Activated CD8-positive, alpha-beta T cell treated with anti-CD3 and anti-CD28 coated beads, Interleukin-2, amount 10 ng/mL, durations not matched to agents 7 days and 5 days (primary cell): ENCODE data around the gene ZNF197. TPM values are rescaled to one million over a fixed set of nuclear protein-coding genes. Genes with fewer than 3 reads are reported as not detected.
"Not testable (repeated sequence)": the region's sequence is repeated elsewhere in the genome, so short reads cannot be mapped to it uniquely, and the experiment has no call there.

Experiments
- ATAC-seq: fragments of 150-1000 bp; cut with Tn5 transposase; one replicate; pipeline ENCODE4 v1.10.0; 2021; ENCODE audit warnings: moderate library complexity
- CTCF ChIA-PET: fragments of 350-600 bp; sonication (Branson Sonifier 250); formaldehyde crosslinking; loops from one replicate; lab custom pipeline; 2021; ENCODE audit warnings: antibody characterized with exemption; lab: Charles Lee
- POLR2A ChIA-PET: fragments of 350-600 bp; sonication (Branson Sonifier 250); formaldehyde crosslinking; loops from one replicate; lab custom pipeline; 2021; ENCODE audit warnings: antibody characterized with exemption; lab: Charles Lee
- DNase-seq: peaks from one replicate; pipeline ENCODE4 v3.0.0-alpha.2; 2020
- H3K27ac Mint-ChIP-seq: one replicate; pipeline ENCODE4 v1.8.0; 2021; ENCODE audit warnings: mild to moderate bottlenecking, mixed read lengths
- H3K27me3 Mint-ChIP-seq: one replicate; pipeline ENCODE4 v1.8.0; 2021; ENCODE audit warnings: low read depth, mixed read lengths
- H3K36me3 Mint-ChIP-seq: one replicate; pipeline ENCODE4 v1.8.0; 2021; ENCODE audit warnings: low read depth, mixed read lengths
- H3K4me1 Mint-ChIP-seq: one replicate; pipeline ENCODE4 v1.8.0; 2021; ENCODE audit warnings: low read depth, mixed read lengths
- H3K4me3 Mint-ChIP-seq: one replicate; pipeline ENCODE4 v1.8.0; 2021; ENCODE audit warnings: mild to moderate bottlenecking, mixed read lengths
- H3K9me3 Mint-ChIP-seq: one replicate; pipeline ENCODE4 v1.8.0; 2022; ENCODE audit warnings: mixed read lengths; ENCODE audit not compliant: insufficient read depth
- total RNA-seq, 2 experiments: library from RNA; stranded (reverse); gene quantifications; one replicate each; pipeline ENCODE4 v1.2.3, GENCODE V29; 2021

ZNF197 gene
- total RNA-seq, 2 experiments from 2014 or later: 14.9 to 15.6 TPM

- H3K4me1 Mint-ChIP-seq: no peaks in the 10 kb centered on the region
- no peak overlapping the region for H3K4me3 Mint-ChIP-seq
- DNase-seq: no peak
- ChIA-PET POLR2A (interaction anchor here (1.1 kb wide), 1 partner anchor 11 kb away, joined by 3 read pairs; no protein-coding TSS in a partner anchor), CTCF (no interaction called here)
- H3K36me3 Mint-ChIP-seq: peaks cover 12% of the 10 kb centered on the region
- peaks cover 10% of the 10 kb centered on the region for H3K9me3 Mint-ChIP-seq
- ATAC-seq: no peak
- H3K27me3 Mint-ChIP-seq: no peaks in the 10 kb centered on the region
- H3K27ac Mint-ChIP-seq: no peak overlapping the region
Observed at GRCh38 chr3:44666346-44666745, 41.5 kb downstream of the ZNF197 start.

DNA sequence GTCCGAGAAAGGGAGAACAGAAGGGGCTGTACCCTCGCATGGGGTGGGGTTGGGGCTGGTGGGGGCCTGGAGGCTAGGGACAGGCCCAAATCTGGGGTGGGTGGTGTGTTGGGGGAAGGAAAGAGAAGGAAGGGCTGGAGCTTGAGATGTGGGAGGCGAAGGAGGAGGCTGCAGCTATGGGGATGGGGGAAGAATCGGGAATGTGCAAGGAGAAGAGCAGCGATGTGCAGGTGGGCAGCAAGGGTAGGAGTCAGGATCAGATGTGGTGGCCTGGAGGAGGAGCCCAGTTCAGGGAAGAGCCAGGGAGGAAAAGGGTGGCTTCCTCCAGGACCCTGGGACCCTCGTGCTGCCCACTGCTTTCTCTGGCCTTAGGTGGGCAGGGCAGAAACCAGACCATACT lies 44.9 kb downstream of the ZNF197 start:
- no peak for ATAC-seq
- H3K9me3 Mint-ChIP-seq: peaks cover 16% of the 10 kb centered on the region
- ChIA-PET CTCF (no interaction called here), POLR2A (no interaction called here)
- no peaks in the 10 kb centered on the region for H3K27me3 Mint-ChIP-seq
- no peaks in the 10 kb centered on the region for H3K4me1 Mint-ChIP-seq
- peaks cover 1% of the 10 kb centered on the region for H3K36me3 Mint-ChIP-seq
- DNase-seq: no peak
- no peak overlapping the region for H3K27ac Mint-ChIP-seq
- no peak overlapping the region for H3K4me3 Mint-ChIP-seq

- H3K4me3 Mint-ChIP-seq, POLR2A ChIA-PET, CTCF ChIA-PET, H3K36me3 Mint-ChIP-seq, H3K27ac Mint-ChIP-seq, H3K27me3 Mint-ChIP-seq, DNase-seq, ATAC-seq, H3K4me1 Mint-ChIP-seq, H3K9me3 Mint-ChIP-seq: not testable (repeated sequence)
Observed at GRCh38 chr3:44673466-44673865, 48.6 kb downstream of the ZNF197 start.

- no peak for DNase-seq
- ChIA-PET POLR2A (no interaction called here), CTCF (no interaction called here)
- Mint-ChIP-seq H3K4me1 (no peaks in the 10 kb centered on the region), H3K4me3 (no peak overlapping the region), H3K27ac (no peak overlapping the region), H3K36me3 (no peaks in the 10 kb centered on the region), H3K27me3 (no peaks in the 10 kb centered on the region), H3K9me3 (peaks cover 6% of the 10 kb centered on the region)
- no peak for ATAC-seq
Observed at GRCh38 chr3:44674211-44674610, 49.4 kb downstream of the ZNF197 start.

DNA sequence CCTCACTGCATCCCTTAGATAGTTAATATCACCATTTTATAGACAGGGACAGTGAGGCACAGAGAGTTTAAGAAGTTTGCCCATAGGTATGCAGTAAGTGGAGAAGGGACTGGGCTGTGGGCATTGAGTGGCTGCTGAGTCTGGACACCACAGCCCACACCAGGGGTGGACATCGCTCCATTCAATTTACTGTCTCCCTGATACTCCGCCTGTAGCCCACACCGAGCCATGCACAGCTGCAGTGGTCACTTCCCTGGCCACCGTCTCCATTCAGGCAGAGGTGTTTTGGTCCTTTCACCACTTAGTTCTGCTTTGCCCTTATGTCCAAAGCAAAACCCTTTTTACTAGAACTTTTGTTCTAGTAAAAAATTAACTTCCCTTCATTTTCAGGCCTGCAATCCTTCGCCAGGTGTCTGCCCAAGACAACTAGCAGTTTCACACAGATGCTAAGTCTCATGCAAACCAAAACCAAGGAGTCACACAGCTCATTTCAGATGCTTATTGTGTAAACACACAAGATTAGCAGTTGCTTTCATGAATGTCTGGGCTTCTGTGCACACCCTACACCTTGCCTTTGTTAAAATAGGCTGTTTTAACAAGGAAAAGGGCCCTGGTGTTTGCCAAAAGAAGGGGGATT lies 53.8 kb downstream of the ZNF197 start:
- DNase-seq: no peak
- Mint-ChIP-seq H3K36me3 (peaks cover 16% of the 10 kb centered on the region), H3K9me3 (peaks cover 21% of the 10 kb centered on the region), H3K4me1 (no peaks in the 10 kb centered on the region), H3K4me3 (no peak overlapping the region), H3K27ac (no peak overlapping the region), H3K27me3 (no peaks in the 10 kb centered on the region)
- ATAC-seq: no peak
- POLR2A ChIA-PET: no interaction called here
- CTCF ChIA-PET: interaction anchor here (0.7 kb wide), 1 partner anchor 61 kb away, joined by 3 read pairs; no protein-coding TSS in a partner anchor

- POLR2A ChIA-PET: interaction anchor here (1.1 kb wide), 1 partner anchor 55 kb away, joined by 3 read pairs; no protein-coding TSS in a partner anchor
- Mint-ChIP-seq H3K27ac (no peak overlapping the region), H3K27me3 (no peaks in the 10 kb centered on the region), H3K9me3 (peaks cover 20% of the 10 kb centered on the region), H3K36me3 (peaks cover 36% of the 10 kb centered on the region), H3K4me1 (peaks cover 11% of the 10 kb centered on the region), H3K4me3 (no peak overlapping the region)
- CTCF ChIA-PET: no interaction called here
- DNase-seq: no peak
- ATAC-seq: no peak
Observed at GRCh38 chr3:44680921-44681455, 56.2 kb downstream of the ZNF197 start.

GRCh38 chr3:44682182-44682896 lies 57.5 kb downstream of the ZNF197 start:
- ChIA-PET CTCF (no interaction called here), POLR2A (interaction anchor here (0.6 to 1.1 kb wide), 2 partner anchors 57 to 117 kb away, joined by 3 read pairs; no protein-coding TSS in a partner anchor)
- Mint-ChIP-seq H3K4me3 (no peak overlapping the region), H3K9me3 (peaks cover 32% of the 10 kb centered on the region), H3K27ac (no peak overlapping the region), H3K4me1 (peaks cover 11% of the 10 kb centered on the region), H3K36me3 (peaks cover 44% of the 10 kb centered on the region), H3K27me3 (peaks cover under 1% of the 10 kb centered on the region)
- ATAC-seq (no peak), DNase-seq (no peak)

GRCh38 chr3:44685128-44685800 lies 60.4 kb downstream of the ZNF197 start:
- DNase-seq: peak; percentile 77
- ATAC-seq: peak; percentile 90
- POLR2A ChIA-PET: no interaction called here
- CTCF ChIA-PET: no interaction called here
- Mint-ChIP-seq H3K4me3 (peak overlapping the region; percentile 75), H3K9me3 (peaks cover 36% of the 10 kb centered on the region), H3K36me3 (peaks cover 44% of the 10 kb centered on the region), H3K4me1 (peaks cover 11% of the 10 kb centered on the region), H3K27me3 (peaks cover 5% of the 10 kb centered on the region), H3K27ac (peak overlapping the region; percentile 27)

DNA sequence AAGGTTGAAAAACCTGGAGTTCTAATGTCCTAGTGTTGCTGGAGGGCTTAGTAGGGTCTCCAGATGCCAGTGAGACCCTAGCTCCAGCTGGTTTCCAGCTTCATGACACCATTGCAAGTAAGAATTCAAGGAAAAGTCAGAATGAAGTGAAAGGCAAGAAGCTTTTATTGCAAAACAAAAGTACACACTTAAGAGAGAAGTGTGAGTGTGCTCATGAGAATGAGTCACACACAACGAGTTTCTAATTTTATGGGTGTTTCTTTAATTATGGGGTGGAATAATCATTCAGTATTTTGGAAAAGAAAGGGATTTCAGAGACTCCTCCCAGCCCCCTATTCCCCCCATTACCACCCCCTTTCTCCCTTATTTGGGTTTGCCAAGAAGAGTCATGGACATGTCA lies 63.1 kb downstream of the ZNF197 start:
- H3K27me3 Mint-ChIP-seq: peaks cover 22% of the 10 kb centered on the region
- DNase-seq (no peak), ATAC-seq (no peak)
- ChIA-PET CTCF (no interaction called here), POLR2A (no interaction called here)
- H3K36me3 Mint-ChIP-seq: peaks cover 33% of the 10 kb centered on the region
- peaks cover 11% of the 10 kb centered on the region for H3K4me1 Mint-ChIP-seq
- H3K27ac Mint-ChIP-seq: no peak overlapping the region
- H3K4me3 Mint-ChIP-seq: no peak overlapping the region
- H3K9me3 Mint-ChIP-seq: peaks cover 31% of the 10 kb centered on the region

Other genes starting within 250 kb of the ZNF197 start
- gene ZNF445, start 147.4 kb upstream of the ZNF197 start, total RNA-seq: 10 to 100 TPM; 25.6 to 26.7 TPM
- 1 to 10 TPM; 2.4 to 2.9 TPM for gene ZKSCAN7, start 69.8 kb upstream of the ZNF197 start, total RNA-seq
- gene ZNF660, start 40.1 kb upstream of the ZNF197 start, total RNA-seq: under 1 TPM; 0.55 to 0.83 TPM
- 1 to 10 TPM; 3.7 to 7.6 TPM for gene ZNF35, start 23.7 kb downstream of the ZNF197 start, total RNA-seq
- 1 to 10 TPM; 2.4 to 4.0 TPM for gene ZNF502, start 87.6 kb downstream of the ZNF197 start, total RNA-seq
- 1 to 10 TPM; 2.9 to 3.6 TPM for gene ZNF501, start 104.6 kb downstream of the ZNF197 start, total RNA-seq
- gene KIAA1143, start 136.6 kb downstream of the ZNF197 start, total RNA-seq: 10 to 100 TPM; 38.7 to 39.8 TPM
- 10 to 100 TPM; 62.2 to 66.4 TPM for gene KIF15, start 136.8 kb downstream of the ZNF197 start, total RNA-seq
- 1 to 10 TPM; 8.4 TPM for gene TMEM42, start 236.9 kb downstream of the ZNF197 start, total RNA-seq
- not detected for gene TGM4, start 249.6 kb downstream of the ZNF197 start, total RNA-seq